Peyer's patch (tissue), 4 donors: ENCODE data around the gene FNIP2.
"Not testable (repeated sequence)": the region's sequence is repeated elsewhere in the genome, so short reads cannot be mapped to it uniquely, and the experiment has no call there.

Experiments
- POLR2A ChIP-seq, 2 donors: fragments of 450-650 bp; IDR thresholded peaks; one replicate each; pipeline ENCODE4 v1.5.1; 2017; ENCODE audit warnings: antibody characterized with exemption in 2 of 2, mild to moderate bottlenecking in 2 of 2, moderate library complexity in 2 of 2
- TF ChIP-seq, protein P1 (sequence below), 6 experiments: fragments of 450-650 bp in 4 of 6; fragments of 200-600 bp in 2 of 6; sonication (generic) in 1 of 6; IDR thresholded peaks; one replicate each; pipeline ENCODE4 v1.5.1; 2017 to 2019; ENCODE audit warnings: antibody characterized with exemption in 6 of 6, mild to moderate bottlenecking in 3 of 6, moderate library complexity in 1 of 6

DNA sequence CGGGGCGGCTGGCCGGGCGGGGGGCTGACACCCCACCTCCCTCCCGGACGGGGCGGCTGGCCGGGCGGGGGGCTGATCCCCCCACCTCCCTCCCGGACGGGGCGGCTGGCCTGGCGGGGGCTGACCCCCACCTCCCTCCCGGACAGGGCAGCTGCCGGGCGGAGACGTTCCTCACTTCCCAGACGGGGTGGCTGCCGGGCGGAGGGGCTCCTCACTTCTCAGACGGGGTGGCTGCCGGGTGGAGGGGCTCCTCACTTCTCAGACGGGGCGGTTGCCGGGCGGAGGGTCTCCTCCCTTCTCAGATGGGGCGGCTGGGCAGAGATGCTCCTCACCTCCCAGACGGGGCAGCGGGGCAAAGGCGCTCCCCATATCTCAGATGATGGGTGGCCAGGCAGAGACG, 22.3 kb upstream of the FNIP2 start:
- TF ChIP-seq, protein P1, sequence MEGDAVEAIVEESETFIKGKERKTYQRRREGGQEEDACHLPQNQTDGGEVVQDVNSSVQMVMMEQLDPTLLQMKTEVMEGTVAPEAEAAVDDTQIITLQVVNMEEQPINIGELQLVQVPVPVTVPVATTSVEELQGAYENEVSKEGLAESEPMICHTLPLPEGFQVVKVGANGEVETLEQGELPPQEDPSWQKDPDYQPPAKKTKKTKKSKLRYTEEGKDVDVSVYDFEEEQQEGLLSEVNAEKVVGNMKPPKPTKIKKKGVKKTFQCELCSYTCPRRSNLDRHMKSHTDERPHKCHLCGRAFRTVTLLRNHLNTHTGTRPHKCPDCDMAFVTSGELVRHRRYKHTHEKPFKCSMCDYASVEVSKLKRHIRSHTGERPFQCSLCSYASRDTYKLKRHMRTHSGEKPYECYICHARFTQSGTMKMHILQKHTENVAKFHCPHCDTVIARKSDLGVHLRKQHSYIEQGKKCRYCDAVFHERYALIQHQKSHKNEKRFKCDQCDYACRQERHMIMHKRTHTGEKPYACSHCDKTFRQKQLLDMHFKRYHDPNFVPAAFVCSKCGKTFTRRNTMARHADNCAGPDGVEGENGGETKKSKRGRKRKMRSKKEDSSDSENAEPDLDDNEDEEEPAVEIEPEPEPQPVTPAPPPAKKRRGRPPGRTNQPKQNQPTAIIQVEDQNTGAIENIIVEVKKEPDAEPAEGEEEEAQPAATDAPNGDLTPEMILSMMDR (IDR thresholded peaks at IDR 0.05), result not testable (repeated sequence)
- not testable (repeated sequence) for TF ChIP-seq POLR2A (IDR thresholded peaks at IDR 0.05)
